CD4-positive, alpha-beta T cell treated with Interleukin-6 for 4 hours (primary cell): ENCODE data around the gene TNFSF15.

Experiments used
- DNase-seq: peaks from one replicate; pipeline ENCODE4 v3.0.0-alpha.2; 2020; ENCODE audit warnings: mixed read lengths

The TNFSF15 gene

DNA sequence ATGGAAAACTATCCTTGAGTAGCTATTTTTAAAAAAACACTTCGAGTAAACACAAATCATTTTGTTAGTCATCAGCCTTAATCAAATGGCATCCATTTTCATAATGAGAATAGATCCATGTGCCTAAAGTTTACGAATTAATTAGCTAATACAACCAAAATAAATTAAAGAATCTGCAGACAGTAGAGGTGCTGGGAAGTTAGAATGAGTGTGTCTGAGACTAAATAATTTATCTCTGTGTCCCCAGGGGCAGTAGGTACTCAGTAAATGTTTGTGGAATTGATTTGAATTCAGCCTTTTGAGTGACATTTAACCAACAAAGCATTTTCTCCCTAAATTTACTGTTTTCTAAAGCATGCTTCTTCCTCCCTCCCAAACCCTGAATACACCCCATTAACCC is 18.6 kb downstream of the TNFSF15 start:
- DNase-seq = no peak

DNA sequence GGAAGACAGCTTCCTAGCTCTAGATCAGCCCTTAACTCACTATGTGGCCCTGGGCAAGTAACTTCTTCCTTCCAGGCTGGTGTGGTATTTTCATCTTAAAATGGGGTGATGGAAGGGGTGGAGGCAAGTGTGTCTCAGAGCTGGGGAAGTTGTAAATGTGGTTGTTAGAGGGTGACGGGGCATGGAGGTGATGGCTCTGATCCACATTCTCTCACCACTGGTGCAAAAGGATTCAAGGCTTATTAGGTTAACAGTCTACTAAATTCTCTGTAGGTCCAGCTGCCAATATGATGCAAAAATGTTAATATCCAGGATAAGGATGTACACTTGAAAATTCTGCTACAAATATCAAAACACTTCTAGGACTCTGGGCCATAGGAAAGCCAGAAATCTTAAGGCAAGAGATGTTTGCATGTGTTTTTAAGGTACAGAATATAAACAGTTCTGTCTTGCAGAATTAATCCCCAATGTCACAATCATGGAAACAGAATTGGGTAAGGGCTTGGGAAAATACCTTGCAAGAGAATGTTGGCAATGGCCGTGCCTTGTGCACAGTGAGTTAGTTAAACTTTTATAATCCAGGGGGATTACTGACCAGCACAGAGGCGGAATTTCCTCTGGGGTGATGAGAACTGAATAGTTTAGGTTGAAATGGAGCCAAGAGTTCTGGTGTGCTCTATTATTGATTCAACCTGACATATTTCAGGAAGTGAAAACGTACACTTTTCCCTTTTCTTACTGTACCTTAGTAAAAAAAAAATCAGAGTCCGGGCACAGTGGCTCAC is 19.8 kb downstream of the TNFSF15 start:
- no peak for DNase-seq

- no peak for DNase-seq
Measured at GRCh38 chr9:114784721-114785279, 21.0 kb downstream of the TNFSF15 start.

- DNase-seq = no peak
Measured at GRCh38 chr9:114782586-114782985, 23.3 kb downstream of the TNFSF15 start.

- no peak for DNase-seq
Measured at GRCh38 chr9:114779352-114779845, 26.4 kb downstream of the TNFSF15 start.

DNA sequence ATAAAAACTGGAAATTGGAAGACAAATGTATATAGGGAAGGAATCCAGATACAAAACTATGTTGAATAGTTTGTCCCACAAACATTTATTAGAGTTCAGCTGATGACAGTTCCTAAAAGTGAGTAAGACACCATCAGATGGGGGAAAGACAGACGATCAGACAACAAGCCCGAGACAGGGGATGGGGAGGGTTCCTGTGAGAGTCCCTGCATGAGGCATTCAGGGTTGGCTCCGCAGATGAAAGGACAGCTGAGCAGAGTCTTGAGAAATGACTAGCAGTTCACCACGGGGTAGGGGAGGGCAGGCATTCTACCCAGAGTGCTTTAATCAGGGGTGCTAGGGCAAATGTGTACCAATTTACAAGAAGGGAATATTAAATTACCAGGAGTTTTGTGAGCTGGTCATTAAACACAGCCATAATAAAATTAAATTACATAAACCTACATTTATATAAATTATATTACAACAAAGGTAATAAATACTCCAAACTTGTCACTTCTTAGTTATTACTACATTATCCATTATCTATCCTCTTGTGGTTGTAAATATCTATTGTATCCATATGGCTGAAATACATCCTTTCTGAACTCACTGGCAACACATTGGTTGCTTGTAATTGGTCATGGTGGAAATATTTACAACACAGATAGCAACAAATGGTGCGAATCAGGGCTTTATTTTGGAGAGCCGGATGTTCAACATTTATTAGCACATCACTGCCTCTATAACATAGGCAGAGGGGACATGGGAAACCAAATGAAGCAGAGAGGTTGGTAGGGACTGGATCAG is 27.8 kb downstream of the TNFSF15 start:
- peak; percentile 56 for DNase-seq

DNA sequence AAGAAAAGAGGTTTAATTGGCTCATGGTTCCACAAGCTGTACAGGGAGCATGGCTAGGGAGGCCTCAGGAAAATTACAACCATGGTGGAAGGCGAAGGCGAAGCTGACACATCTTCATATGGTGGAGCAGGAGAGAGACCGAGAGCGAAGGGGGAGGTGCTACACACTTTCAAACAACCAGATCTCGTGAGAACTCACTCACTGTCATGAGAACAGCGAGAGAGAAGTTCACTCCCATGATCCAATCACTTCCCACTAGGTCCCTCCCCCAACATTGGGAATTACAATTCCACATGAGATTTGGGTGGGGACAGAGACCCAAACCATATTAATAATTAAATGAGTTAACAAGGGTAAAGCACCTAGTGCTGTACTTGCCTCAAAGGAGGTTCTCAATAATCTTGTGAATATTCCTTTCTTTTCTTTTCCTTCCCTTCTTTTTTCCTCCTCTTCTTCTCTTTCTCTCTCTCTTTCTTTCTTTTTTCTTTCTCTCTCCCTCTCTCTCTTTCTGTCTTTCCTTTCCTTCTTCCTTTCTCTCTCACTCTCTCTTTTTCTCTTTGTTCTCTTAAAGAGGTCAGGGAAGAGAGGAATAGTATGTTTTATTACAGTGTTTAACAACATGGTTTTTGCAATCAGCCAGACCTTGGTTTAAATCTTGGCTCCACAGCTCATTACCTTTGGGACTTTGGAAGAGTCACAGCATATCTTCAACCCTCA is 29.0 kb downstream of the TNFSF15 start:
- no peak for DNase-seq

DNA sequence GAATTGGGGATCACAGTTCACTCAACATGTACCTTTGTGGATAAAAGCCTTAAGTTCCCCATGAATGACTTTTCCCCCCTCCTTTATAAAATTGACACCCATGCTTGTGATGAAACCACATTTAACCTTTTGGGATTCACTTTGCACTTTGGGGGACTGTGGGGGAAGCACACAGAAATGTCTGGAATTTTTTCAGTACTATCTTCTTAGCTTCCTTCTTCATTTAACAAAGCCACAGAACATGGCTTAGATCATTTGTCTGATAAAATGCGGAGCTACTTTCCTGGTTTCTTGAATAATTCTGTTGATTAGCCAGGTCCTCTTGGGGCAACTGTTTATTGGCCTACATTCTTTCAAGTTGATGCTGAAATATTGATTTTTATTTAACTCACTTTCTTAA is 29.9 kb downstream of the TNFSF15 start:
- no peak for DNase-seq

GRCh38 chr9:114775121-114775520 is 30.7 kb downstream of the TNFSF15 start:
- DNase-seq = no peak

- DNase-seq = no peak
Measured at GRCh38 chr9:114774524-114774923, 31.3 kb downstream of the TNFSF15 start.

GRCh38 chr9:114771889-114772288 is 34.0 kb downstream of the TNFSF15 start:
- DNase-seq = no peak

DNA sequence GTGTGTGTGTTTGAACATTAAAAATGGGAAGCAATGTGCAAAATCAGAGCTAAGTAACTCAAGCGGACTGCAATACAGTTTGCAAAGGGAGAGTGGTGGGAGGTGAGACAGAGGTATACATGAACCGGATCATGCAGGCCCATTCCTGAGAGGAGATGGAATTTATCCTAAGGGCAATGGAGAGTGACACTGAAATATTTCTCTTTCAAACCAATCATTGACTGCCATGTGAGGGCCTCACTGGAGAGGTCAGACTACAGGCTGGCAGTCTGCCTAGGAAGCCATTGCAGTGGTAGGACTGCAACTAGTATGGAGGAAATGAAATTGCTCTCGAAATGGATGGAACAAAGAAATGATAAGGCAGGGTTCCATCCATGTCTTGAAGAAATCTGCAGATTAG is 34.8 kb downstream of the TNFSF15 start:
- DNase-seq = no peak

DNA sequence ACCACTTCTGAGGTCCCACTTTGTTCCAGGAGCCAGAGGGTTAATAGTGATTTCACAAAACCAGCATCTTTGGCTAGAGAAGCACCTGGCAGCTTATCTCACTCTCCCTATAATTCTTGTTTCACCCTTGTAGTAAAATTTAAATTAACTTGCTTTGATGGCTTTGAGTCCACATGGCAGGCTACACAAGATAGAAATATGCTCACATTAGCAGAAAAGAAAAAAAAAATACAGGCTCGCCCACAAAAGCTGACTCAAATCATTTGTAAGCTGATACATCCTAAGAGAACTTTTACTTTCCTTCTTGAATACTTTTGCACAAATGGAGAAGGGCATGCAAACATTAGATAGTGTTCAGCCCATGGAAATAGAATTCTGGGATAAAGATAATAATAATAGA is 36.2 kb downstream of the TNFSF15 start:
- DNase-seq = no peak

- no peak for DNase-seq
Measured at GRCh38 chr9:114763220-114763619, 42.6 kb downstream of the TNFSF15 start.

DNA sequence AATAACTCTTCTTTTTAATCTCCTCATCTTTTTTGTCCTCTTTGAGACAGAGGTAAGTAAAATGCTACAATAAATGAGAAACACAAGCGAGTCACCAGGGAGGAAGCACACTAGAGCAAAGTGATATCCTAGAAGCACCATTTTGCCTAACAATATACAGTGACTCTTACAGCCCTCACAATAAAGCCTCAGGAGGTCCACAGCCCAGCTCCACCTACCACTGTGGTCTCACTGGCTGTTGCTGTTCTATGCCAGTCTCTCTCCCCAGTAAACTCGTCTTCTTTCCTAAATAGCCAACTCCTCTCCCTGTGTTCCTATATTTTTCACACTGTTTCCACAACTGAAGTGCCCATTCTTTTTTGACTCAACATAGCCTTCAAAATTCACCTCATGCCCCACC is 44.3 kb downstream of the TNFSF15 start:
- DNase-seq = no peak

DNA sequence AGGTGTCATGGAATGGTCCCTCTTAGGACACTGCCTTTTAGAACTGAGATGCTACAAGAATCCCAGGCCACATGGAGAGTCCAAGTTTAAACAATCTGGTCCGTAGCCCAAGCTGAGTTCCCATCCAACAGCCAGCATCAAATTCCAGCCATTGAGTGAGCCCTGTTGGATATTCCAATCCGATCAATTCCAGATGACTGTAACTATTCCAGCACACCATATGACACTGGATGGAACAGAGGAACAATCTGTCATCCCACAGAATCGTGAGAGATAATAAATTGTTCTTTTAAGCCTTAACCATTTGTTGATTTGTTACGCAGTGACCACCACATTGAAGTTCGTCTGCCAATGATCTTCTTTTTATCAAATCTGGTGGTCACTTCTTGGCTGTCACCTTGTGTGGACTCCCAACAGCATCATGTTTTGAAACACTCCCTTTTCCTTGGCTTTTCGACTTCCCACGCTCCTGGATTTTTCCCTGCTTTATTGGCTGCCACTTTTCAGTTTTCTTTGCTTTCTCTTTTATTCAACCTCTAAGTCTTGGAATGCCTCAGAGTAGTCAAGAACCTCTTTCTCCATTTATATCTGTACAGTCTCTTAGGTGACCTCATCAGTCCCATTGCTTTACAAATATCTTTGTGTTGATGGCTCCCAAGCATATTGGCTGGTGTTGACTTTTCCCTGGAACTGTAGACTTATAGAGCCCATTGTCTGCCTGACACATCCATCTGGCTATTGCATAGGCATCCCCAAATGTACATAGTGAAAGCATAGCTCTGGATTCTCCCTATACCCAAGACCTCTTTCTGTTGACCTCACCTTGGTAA is 46.1 kb downstream of the TNFSF15 start:
- DNase-seq = no peak

DNA sequence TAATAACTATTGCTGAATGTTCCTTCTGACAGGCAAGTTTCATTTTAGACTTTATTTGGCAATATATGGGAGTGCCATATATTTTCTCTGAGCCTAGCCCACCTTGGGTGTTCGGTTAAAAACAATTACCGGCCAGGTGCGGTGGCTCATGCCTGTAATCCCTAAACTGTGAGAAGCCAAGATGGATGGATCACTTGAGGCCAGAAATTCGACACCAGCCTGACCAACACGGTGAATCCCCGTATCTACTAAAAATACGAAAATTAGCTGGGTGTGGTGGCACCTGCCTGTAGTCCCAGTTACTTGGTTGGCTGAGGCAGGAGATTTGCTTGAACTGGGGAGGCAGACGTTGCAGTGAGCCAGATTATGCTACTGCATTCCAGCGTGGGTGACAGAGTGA is 47.9 kb downstream of the TNFSF15 start:
- DNase-seq = no peak

DNA sequence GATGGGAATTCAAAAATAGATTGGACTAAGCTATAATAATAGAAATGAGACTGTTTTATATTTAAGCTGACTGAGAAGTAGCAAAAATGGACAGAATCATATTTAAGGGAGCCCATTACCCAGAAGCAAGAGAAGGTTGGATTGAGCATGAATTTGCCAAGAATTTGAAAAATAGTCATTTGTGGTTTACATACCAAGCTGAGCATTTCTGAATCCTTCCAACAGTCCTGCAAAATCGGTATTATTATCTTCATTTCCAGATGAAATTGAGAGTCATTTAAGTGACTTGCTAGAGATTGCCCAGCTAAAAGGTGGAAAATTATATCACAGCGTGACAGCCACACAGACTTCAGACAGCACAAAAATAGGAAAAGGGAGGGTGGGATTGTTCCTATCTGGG is 48.4 kb downstream of the TNFSF15 start:
- DNase-seq = no peak

GRCh38 chr9:114756920-114757319 is 48.9 kb downstream of the TNFSF15 start:
- no peak for DNase-seq

- no peak for DNase-seq
Measured at GRCh38 chr9:114754581-114754980, 51.3 kb downstream of the TNFSF15 start.

- DNase-seq = no peak
Measured at GRCh38 chr9:114746591-114747346, 59.1 kb downstream of the TNFSF15 start.
